GM23338 (cell line): ENCODE measurements around the gene DMKN.

Experiments used
- CTCF ChIP-seq, 2 experiments: fragments of 200-600 bp in 1 of 2; sonication (generic) in 1 of 2; conservative IDR thresholded peaks; 2 replicates each; pipeline versions ENCODE4 v1.5.1 to v1.6.1; 2016 to 2017; ENCODE audit warnings: antibody characterized with exemption in 2 of 2, low read depth in 2 of 2, mild to moderate bottlenecking in 2 of 2, moderate library complexity in 1 of 2
- REST ChIP-seq: IDR thresholded peaks from one replicate; pipeline ENCODE4 v1.6.1; 2018; ENCODE audit warnings: antibody characterized with exemption; ENCODE audit not compliant: unreplicated experiment

- TF ChIP-seq REST (no peak), CTCF (conservative IDR thresholded peaks at IDR 0.05; ENCODE audit: low read depth in 2 of 2) (no peak)
These were observed 49.3 kb upstream of the DMKN start for GRCh38 chr19:35562776-35563175.
